NCI-H187 treated with DMSO at 0.1 percent for 48 hours (cell line): ENCODE results near the gene SIRT3.
"Not testable (repeated sequence)": the region's sequence is repeated elsewhere in the genome, so short reads cannot be mapped to it uniquely, and the experiment has no call there.

Experiments
- DNase-seq: peaks from one replicate; lab custom pipeline; 2025; lab: John Stamatoyannopoulos, UW

SIRT3 gene

GRCh38 chr11:270451-271318 is 34.5 kb upstream of the SIRT3 start:
- no peak for DNase-seq

GRCh38 chr11:269146-269890 is 33.2 kb upstream of the SIRT3 start:
- DNase-seq, result no peak

DNA sequence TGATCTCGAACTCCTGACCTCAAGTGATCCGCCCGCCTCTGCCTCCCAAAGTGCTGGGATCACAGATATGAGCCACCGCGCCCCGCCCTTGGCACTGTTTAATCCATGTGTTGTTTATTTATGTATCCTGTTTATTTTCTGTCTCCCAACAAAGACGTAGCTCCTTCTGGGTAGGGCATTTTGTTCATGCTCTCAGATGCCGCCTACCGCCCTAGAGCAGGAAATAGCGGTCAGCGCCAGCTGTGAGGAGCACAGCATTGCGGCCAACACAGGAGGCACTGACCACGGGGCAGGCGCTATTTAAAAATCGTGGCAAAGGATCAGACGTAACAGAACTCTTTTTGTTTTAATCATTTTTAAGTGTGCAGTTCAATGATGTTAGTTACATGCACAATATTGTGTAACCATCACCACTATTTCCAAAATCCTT is 32.6 kb upstream of the SIRT3 start:
- DNase-seq, result not testable (repeated sequence)

GRCh38 chr11:267491-267994 is 31.4 kb upstream of the SIRT3 start:
- DNase-seq, result no peak

- DNase-seq, result no peak
Measured at GRCh38 chr11:266676-267439, 30.7 kb upstream of the SIRT3 start.

GRCh38 chr11:261624-262023 is 25.5 kb upstream of the SIRT3 start:
- no peak for DNase-seq

DNA sequence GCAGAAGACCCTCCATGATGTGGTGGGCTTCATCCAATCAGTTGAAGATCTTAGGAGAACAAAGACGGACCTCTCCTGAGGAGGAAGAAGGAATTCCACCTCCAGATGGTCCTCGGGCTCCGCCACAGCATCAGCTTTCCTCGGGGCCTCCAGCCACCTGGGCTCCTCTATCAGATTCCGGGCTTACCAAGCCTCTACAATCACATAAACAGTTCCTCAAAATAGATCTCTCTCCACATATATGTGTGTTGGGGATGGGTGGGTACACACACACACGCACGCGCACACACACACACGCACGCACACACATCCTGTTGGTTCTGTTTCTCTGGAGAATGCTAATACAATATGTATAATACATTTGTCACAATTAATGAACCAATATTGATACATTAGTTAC is 23.3 kb upstream of the SIRT3 start:
- DNase-seq, result no peak

GRCh38 chr11:257766-258493 is 21.8 kb upstream of the SIRT3 start:
- DNase-seq, result no peak

GRCh38 chr11:256952-257737 is 21.0 kb upstream of the SIRT3 start:
- DNase-seq, result no peak

DNA sequence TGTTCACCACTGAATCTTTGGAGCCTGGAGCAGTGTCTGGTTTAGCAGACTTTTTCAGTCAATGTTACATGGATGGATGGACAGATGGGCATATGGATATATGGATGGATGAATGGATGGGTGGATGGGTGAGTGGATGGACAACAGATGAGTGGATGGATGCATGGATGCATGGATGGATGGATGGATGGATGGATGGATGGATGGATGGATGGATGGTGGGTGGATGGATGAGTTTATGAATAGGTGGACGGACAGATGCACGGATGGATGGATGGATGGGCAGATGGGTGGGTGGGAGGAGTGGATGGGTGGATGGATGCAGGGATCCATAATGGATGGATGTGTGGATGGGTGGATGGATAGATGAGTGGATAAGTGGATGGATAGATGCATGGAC is 19.7 kb upstream of the SIRT3 start:
- no peak for DNase-seq

GRCh38 chr11:255176-255575 is 19.0 kb upstream of the SIRT3 start:
- DNase-seq, result no peak

GRCh38 chr11:253886-254270 is 17.7 kb upstream of the SIRT3 start:
- DNase-seq, result no peak

DNA sequence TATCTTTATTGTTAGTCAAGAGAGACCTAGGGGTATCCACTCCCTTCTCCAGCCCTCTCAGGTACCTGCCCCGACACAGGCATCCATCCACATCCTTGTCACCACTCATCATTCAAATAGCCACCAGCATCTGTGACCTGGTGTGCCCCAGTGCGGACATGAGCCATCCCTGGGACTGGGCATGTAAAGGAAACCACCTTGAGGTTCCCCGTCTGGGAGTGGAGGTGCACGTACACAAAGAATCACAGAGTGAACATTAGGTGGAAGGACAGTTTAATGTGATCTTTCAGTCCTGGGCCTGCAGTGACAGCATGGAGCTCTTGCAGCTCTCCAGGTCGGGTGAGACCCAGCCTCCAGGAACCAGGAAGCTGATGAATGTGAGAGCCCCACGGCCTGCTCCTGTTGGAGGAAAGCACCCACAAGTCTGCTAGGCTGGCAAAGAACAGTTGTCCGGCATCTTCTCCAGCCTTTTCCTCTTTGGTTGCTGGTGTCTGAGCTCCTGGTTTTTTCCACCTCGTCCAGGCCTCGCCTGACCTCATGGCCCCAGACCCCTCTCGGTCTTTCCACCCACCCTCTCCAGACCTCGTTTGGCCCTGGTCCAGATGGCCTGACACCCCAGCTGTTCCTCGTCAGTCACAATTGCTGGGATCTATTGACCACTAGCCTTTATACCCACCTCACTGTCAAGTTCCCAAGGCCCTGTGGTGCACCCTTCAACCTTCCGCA is 17.2 kb upstream of the SIRT3 start:
- no peak for DNase-seq

- no peak for DNase-seq
Measured at GRCh38 chr11:252666-253065, 16.5 kb upstream of the SIRT3 start.

GRCh38 chr11:251550-251949 is 15.4 kb upstream of the SIRT3 start:
- DNase-seq, result no peak

DNA sequence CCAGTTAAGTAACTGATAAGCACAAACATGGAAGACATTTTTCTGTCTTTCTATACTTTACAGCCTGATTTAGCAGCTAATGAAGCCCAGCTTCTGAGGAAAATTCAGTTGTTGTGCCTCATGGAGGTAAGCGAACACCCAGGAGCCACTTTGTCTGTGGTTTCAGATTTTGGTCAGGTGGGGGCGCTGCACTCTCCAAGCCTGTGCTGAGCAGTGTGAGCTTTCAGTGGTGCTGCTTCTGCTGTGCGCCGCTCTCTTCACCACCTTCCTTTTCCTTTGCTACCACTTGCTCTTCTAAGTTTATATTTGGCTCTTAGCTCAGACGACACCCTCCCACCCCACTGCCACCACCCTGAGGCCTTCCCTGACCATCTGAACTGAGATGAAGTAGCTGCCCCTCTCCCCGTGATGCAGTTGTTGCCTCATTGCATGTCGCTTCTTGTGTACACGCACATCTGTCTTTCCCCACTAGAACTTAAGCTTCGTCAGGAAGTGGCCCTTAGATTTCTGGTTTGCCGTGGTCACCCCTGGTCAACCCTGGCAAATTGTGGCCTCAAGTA is 14.7 kb upstream of the SIRT3 start:
- DNase-seq, result no peak

- no peak for DNase-seq
Measured at GRCh38 chr11:250274-250673, 14.1 kb upstream of the SIRT3 start.

DNA sequence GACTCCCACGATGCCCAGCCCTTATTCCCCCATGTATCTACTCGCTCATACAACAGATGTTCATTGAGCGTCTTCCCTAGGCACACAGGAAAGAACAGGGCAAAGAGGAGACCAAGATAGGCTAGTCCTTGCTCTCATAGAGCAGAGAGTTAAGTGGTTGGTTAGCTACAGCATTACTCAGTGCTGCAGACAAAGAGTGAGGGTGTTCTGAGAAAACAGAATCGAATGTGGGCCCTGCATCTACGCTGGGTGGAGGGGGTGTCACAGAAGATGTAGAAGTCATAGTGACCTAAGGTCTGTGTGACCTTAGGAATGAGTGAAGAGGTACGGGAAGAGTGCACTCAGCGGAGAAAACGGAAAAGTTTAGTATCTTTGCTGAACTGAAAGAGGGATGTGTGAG is 12.9 kb upstream of the SIRT3 start:
- DNase-seq, result no peak

DNA sequence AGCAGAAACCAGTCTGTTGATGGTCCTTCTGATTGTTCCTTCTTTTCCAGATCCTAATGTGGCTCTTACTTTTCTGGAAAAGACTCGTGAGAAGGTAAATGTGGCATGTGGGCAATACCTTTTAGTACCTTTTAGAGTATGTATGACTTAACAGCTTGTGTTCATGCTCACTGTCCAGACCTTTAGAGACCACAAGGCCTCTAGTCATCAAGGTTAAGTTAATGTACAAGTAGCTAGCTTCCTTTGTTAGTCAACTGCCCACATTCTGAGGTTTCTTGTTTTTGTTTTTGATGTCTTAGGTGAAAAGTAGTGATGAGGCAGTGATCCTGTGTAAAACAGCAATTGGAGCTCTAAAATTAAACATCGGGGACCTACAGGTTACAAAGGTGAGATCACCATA is 8.2 kb upstream of the SIRT3 start:
- no peak for DNase-seq

DNA sequence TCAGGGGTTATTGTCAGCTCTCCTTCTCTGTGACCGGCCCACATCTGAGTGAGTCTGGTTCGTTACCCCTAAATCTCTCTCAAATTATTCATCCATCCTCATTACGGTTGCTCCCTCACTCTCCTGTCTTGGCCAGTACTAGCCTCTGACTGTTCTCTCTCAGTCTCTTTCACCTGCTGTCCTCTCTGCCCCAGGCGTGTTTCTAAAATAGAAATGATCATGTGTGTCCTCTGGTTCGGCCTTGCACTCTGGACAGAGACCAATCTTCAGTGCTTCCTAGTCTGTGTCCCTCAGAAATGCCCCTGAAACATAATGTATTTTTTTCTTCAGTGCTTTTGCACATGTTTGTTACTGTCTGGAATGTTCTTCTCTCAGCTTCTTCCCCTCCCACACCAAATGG is 5.5 kb upstream of the SIRT3 start:
- no peak for DNase-seq
